Measurements from ENCODE around the gene MROH8. TPM values are rescaled to one million over a fixed set of nuclear protein-coding genes. Genes with fewer than 3 reads are reported as not detected.
A peak's percentile ranks its signal among the peaks of the same experiment; 100 is the strongest.

The MROH8 gene
- total and polyA plus RNA-seq, 2 of the 13 experiments (the other 11 are each of a cell fraction or from before 2014, with no cell fraction given), result 2.6 to 5.5 TPM

GRCh38 chr20:37192137-37192854, 12.9 kb upstream of the MROH8 start (continued):
- TF ChIP-seq ZNF597 (CRISPR knock-in tag; IDR thresholded peaks at IDR 0.05) (no peak), CBFB (CRISPR knock-in tag; IDR thresholded peaks at IDR 0.05) (peak; percentile 57; the same call in 1 of the 2 replicates), TRAFD1 (CRISPR knock-in tag; IDR thresholded peaks at IDR 0.05; ENCODE audit: borderline replicate concordance) (no peak), ZKSCAN1 (IDR thresholded peaks at IDR 0.05; ENCODE audit: low read length) (no peak), THAP7 (CRISPR knock-in tag; IDR thresholded peaks at IDR 0.05) (peak; percentile 87), FLYWCH1 (CRISPR knock-in tag; IDR thresholded peaks at IDR 0.05) (no peak), ZBTB38 (CRISPR knock-in tag; IDR thresholded peaks at IDR 0.05) (no peak), NFKB2 (CRISPR knock-in tag; IDR thresholded peaks at IDR 0.05; ENCODE audit: borderline replicate concordance) (no peak), MXI1 (IDR thresholded peaks at IDR 0.05; ENCODE audit: borderline replicate concordance, low read depth, low read length) (no peak), NCOA2 (CRISPR knock-in tag; IDR thresholded peaks at IDR 0.05) (0 out of 2 replicates have a peak, but pooled peaks have one; percentile 27), FOXO1 (CRISPR knock-in tag; IDR thresholded peaks at IDR 0.05) (peak; percentile 26; the same call in 1 of the 2 replicates), ZNF407 (CRISPR knock-in tag; IDR thresholded peaks at IDR 0.05; ENCODE audit: not compliant biosample characterization) (no peak), IKZF4 (CRISPR knock-in tag; IDR thresholded peaks at IDR 0.05; ENCODE audit: borderline replicate concordance, low read depth, not compliant biosample characterization) (no peak), ERF (CRISPR knock-in tag; IDR thresholded peaks at IDR 0.05) (0 out of 2 replicates have a peak, but pooled peaks have one; percentile 55), SOX5 (CRISPR knock-in tag; IDR thresholded peaks at IDR 0.05; ENCODE audit: borderline replicate concordance) (peak; percentile 78), PITX1 (CRISPR knock-in tag; IDR thresholded peaks at IDR 0.05) (no peak), GPN1 (CRISPR knock-in tag; IDR thresholded peaks at IDR 0.05; ENCODE audit: borderline replicate concordance) (no peak), ZNF672 (CRISPR knock-in tag; IDR thresholded peaks at IDR 0.05) (no peak)

Data from HepG2 (cell line).